ENCODE results near the gene KCNE4.

Gene KCNE4

GRCh38 chr2:223088866-223089265 lies 36.9 kb downstream of the KCNE4 start:
- Histone ChIP-seq H3K36me3 (ENCODE audit: insufficient read depth, low read length) (no peaks in the 10 kb centered on the region), H4K20me1 (ENCODE audit: insufficient read depth, low read length) (no peaks in the 10 kb centered on the region), H3K27me3 (ENCODE audit: insufficient read depth, low read length, poor library complexity) (no peaks in the 10 kb centered on the region), H3K4me1 (ENCODE audit: insufficient read depth, low read length) (no peaks in the 10 kb centered on the region), H2AFZ (ENCODE audit: low read depth, low read length) (no peak overlapping the region), H3K27ac (ENCODE audit: low read length) (no peak overlapping the region), H3K9ac (ENCODE audit: low read depth, low read length) (no peak overlapping the region), H3K4me2 (ENCODE audit: insufficient read depth, low read length) (no peak overlapping the region), H3K4me3 (ENCODE audit: low read depth in 1 of 2, low read length in 2 of 2) (no peak overlapping the region), H3K79me2 (ENCODE audit: insufficient read depth, low read length) (no peaks in the 10 kb centered on the region), H3K9me3 (ENCODE audit: insufficient read depth, low read length, severe bottlenecking) (no peaks in the 10 kb centered on the region)
- ATAC-seq (ENCODE audit: insufficient read depth, low read depth) (no peak), DNase-seq (no peak)
- no peak for TF ChIP-seq CTCF (IDR thresholded peaks at IDR 0.05; ENCODE audit: borderline replicate concordance, extremely low read depth, low read length, poor library complexity, severe bottlenecking)
- no peak for TF ChIP-seq EZH2 (IDR thresholded peaks at IDR 0.05; ENCODE audit: borderline replicate concordance, low read depth, low read length, severe bottlenecking)

GRCh38 chr2:223090039-223090438 lies 38.0 kb downstream of the KCNE4 start:
- Histone ChIP-seq H3K4me3 (ENCODE audit: low read depth in 1 of 2, low read length in 2 of 2) (no peak overlapping the region), H3K4me2 (ENCODE audit: insufficient read depth, low read length) (no peak overlapping the region), H3K9me3 (ENCODE audit: insufficient read depth, low read length, severe bottlenecking) (no peaks in the 10 kb centered on the region), H3K9ac (ENCODE audit: low read depth, low read length) (no peak overlapping the region), H2AFZ (ENCODE audit: low read depth, low read length) (no peak overlapping the region), H3K4me1 (ENCODE audit: insufficient read depth, low read length) (no peaks in the 10 kb centered on the region), H3K27ac (ENCODE audit: low read length) (no peak overlapping the region), H3K36me3 (ENCODE audit: insufficient read depth, low read length) (no peaks in the 10 kb centered on the region), H3K79me2 (ENCODE audit: insufficient read depth, low read length) (no peaks in the 10 kb centered on the region), H3K27me3 (ENCODE audit: insufficient read depth, low read length, poor library complexity) (no peaks in the 10 kb centered on the region), H4K20me1 (ENCODE audit: insufficient read depth, low read length) (no peaks in the 10 kb centered on the region)
- ATAC-seq (ENCODE audit: insufficient read depth, low read depth) (no peak), DNase-seq (no peak)
- TF ChIP-seq CTCF (IDR thresholded peaks at IDR 0.05; ENCODE audit: borderline replicate concordance, extremely low read depth, low read length, poor library complexity, severe bottlenecking) (no peak), EZH2 (IDR thresholded peaks at IDR 0.05; ENCODE audit: borderline replicate concordance, low read depth, low read length, severe bottlenecking) (no peak)

GRCh38 chr2:223090540-223091235 lies 38.7 kb downstream of the KCNE4 start:
- Histone ChIP-seq H3K79me2 (ENCODE audit: insufficient read depth, low read length) (no peaks in the 10 kb centered on the region), H4K20me1 (ENCODE audit: insufficient read depth, low read length) (no peaks in the 10 kb centered on the region), H3K36me3 (ENCODE audit: insufficient read depth, low read length) (no peaks in the 10 kb centered on the region), H3K27me3 (ENCODE audit: insufficient read depth, low read length, poor library complexity) (no peaks in the 10 kb centered on the region), H3K4me2 (ENCODE audit: insufficient read depth, low read length) (no peak overlapping the region), H3K9ac (ENCODE audit: low read depth, low read length) (no peak overlapping the region), H3K4me1 (ENCODE audit: insufficient read depth, low read length) (no peaks in the 10 kb centered on the region), H3K4me3 (ENCODE audit: low read depth in 1 of 2, low read length in 2 of 2) (no peak overlapping the region), H3K27ac (ENCODE audit: low read length) (no peak overlapping the region), H3K9me3 (ENCODE audit: insufficient read depth, low read length, severe bottlenecking) (no peaks in the 10 kb centered on the region), H2AFZ (ENCODE audit: low read depth, low read length) (no peak overlapping the region)
- no peak for TF ChIP-seq EZH2 (IDR thresholded peaks at IDR 0.05; ENCODE audit: borderline replicate concordance, low read depth, low read length, severe bottlenecking)
- no peak for TF ChIP-seq CTCF (IDR thresholded peaks at IDR 0.05; ENCODE audit: borderline replicate concordance, extremely low read depth, low read length, poor library complexity, severe bottlenecking)
- DNase-seq (no peak), ATAC-seq (ENCODE audit: insufficient read depth, low read depth) (no peak)

Data from DND-41 (cell line).